ENCODE results near the gene NDUFA13.
A peak's percentile ranks its signal among the peaks of the same experiment; 100 is the strongest.

The NDUFA13 gene

DNA sequence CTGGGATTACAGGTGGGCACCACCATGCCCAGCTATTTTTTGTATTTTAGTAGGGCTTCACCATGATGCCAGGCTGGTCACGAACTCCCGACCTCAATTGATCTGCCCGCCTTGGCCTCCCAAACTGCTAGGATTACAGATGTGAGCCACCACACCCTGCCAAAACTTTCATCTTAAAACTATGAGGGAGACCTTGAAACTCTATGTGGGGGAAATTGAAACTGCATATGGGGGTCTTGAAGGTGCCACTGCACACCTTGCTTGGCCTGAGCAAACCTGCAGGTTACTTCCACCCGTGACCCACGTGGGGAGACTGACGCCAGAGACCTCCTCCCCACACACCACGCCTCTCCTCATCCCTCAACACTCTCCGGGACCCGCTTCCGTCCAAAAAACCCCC, 37.6 kb downstream of the NDUFA13 start:
- TF ChIP-seq, protein P1, sequence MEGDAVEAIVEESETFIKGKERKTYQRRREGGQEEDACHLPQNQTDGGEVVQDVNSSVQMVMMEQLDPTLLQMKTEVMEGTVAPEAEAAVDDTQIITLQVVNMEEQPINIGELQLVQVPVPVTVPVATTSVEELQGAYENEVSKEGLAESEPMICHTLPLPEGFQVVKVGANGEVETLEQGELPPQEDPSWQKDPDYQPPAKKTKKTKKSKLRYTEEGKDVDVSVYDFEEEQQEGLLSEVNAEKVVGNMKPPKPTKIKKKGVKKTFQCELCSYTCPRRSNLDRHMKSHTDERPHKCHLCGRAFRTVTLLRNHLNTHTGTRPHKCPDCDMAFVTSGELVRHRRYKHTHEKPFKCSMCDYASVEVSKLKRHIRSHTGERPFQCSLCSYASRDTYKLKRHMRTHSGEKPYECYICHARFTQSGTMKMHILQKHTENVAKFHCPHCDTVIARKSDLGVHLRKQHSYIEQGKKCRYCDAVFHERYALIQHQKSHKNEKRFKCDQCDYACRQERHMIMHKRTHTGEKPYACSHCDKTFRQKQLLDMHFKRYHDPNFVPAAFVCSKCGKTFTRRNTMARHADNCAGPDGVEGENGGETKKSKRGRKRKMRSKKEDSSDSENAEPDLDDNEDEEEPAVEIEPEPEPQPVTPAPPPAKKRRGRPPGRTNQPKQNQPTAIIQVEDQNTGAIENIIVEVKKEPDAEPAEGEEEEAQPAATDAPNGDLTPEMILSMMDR (IDR thresholded peaks at IDR 0.05; ENCODE audit: low read length): no peak
- TF ChIP-seq EZH2phosphoT487 (IDR thresholded peaks at IDR 0.05; ENCODE audit: low read length) (no peak), EZH2 (optimal IDR thresholded peaks at IDR 0.05; ENCODE audit: low read depth, low read length) (no peak)
- no peaks in the 10 kb centered on the region for H3K4me1 ChIP-seq (ENCODE audit: low read length)
- no peaks in the 10 kb centered on the region for H4K20me1 ChIP-seq (ENCODE audit: insufficient read depth, low read length)
- H3K36me3 ChIP-seq (replicated peaks; ENCODE audit: insufficient read depth, low read length): no peaks in the 10 kb centered on the region
- H3K9ac ChIP-seq (ENCODE audit: low read length): no peak overlapping the region
- H3K9me3 ChIP-seq (replicated peaks; ENCODE audit: insufficient read depth, low read length): no peaks in the 10 kb centered on the region
- H3K27ac ChIP-seq (ENCODE audit: low read length): no peak overlapping the region
- no peak overlapping the region for H3K4me2 ChIP-seq (ENCODE audit: low read depth, low read length)
- H3K4me3 ChIP-seq (ENCODE audit: low read length): no peak overlapping the region
- H3K27me3 ChIP-seq (replicated peaks; ENCODE audit: insufficient read depth, low read length): peaks cover 13% of the 10 kb centered on the region
- no peak overlapping the region for H2AFZ ChIP-seq (ENCODE audit: low read length)
- no peaks in the 10 kb centered on the region for H3K9me2 ChIP-seq (replicated peaks; ENCODE audit: insufficient read depth, low read length)
- no peaks in the 10 kb centered on the region for H3F3A ChIP-seq (ENCODE audit: insufficient read depth, low read length)
- no peaks in the 10 kb centered on the region for H3K79me2 ChIP-seq (ENCODE audit: low read length)
- DNase-seq: no peak

GRCh38 chr19:19554074-19555023, 38.3 kb downstream of the NDUFA13 start:
- Histone ChIP-seq H3K36me3 (replicated peaks; ENCODE audit: insufficient read depth, low read length) (no peaks in the 10 kb centered on the region), H3K79me2 (ENCODE audit: low read length) (no peaks in the 10 kb centered on the region), H3K9ac (ENCODE audit: low read length) (no peak overlapping the region), H3K4me1 (ENCODE audit: low read length) (no peaks in the 10 kb centered on the region), H3K4me2 (ENCODE audit: low read depth, low read length) (no peak overlapping the region), H3K27ac (ENCODE audit: low read length) (no peak overlapping the region), H4K20me1 (ENCODE audit: insufficient read depth, low read length) (no peaks in the 10 kb centered on the region), H2AFZ (ENCODE audit: low read length) (no peak overlapping the region), H3K27me3 (replicated peaks; ENCODE audit: insufficient read depth, low read length) (peaks cover 10% of the 10 kb centered on the region), H3K9me3 (replicated peaks; ENCODE audit: insufficient read depth, low read length) (no peaks in the 10 kb centered on the region), H3K4me3 (ENCODE audit: low read length) (no peak overlapping the region), H3K9me2 (replicated peaks; ENCODE audit: insufficient read depth, low read length) (no peaks in the 10 kb centered on the region), H3F3A (ENCODE audit: insufficient read depth, low read length) (no peaks in the 10 kb centered on the region)
- DNase-seq: no peak
- TF ChIP-seq EZH2phosphoT487 (IDR thresholded peaks at IDR 0.05; ENCODE audit: low read length) (no peak), EZH2 (optimal IDR thresholded peaks at IDR 0.05; ENCODE audit: low read depth, low read length) (no peak)
- TF ChIP-seq, protein P1 (IDR thresholded peaks at IDR 0.05; ENCODE audit: low read length): peak; percentile 62

- Histone ChIP-seq H3F3A (ENCODE audit: insufficient read depth, low read length) (no peaks in the 10 kb centered on the region), H4K20me1 (ENCODE audit: insufficient read depth, low read length) (no peaks in the 10 kb centered on the region), H3K9me3 (replicated peaks; ENCODE audit: insufficient read depth, low read length) (no peaks in the 10 kb centered on the region), H3K79me2 (ENCODE audit: low read length) (no peaks in the 10 kb centered on the region), H3K27ac (ENCODE audit: low read length) (no peak overlapping the region), H3K4me1 (ENCODE audit: low read length) (no peaks in the 10 kb centered on the region), H3K4me2 (ENCODE audit: low read depth, low read length) (no peak overlapping the region), H3K9me2 (replicated peaks; ENCODE audit: insufficient read depth, low read length) (no peaks in the 10 kb centered on the region), H3K4me3 (ENCODE audit: low read length) (no peak overlapping the region), H3K9ac (ENCODE audit: low read length) (no peak overlapping the region), H2AFZ (ENCODE audit: low read length) (no peak overlapping the region), H3K27me3 (replicated peaks; ENCODE audit: insufficient read depth, low read length) (peaks cover 18% of the 10 kb centered on the region), H3K36me3 (replicated peaks; ENCODE audit: insufficient read depth, low read length) (no peaks in the 10 kb centered on the region)
- TF ChIP-seq EZH2 (optimal IDR thresholded peaks at IDR 0.05; ENCODE audit: low read depth, low read length) (no peak), EZH2phosphoT487 (IDR thresholded peaks at IDR 0.05; ENCODE audit: low read length) (no peak)
- TF ChIP-seq, protein P1 (IDR thresholded peaks at IDR 0.05; ENCODE audit: low read length): no peak
- no peak for DNase-seq
These were observed 42.0 kb downstream of the NDUFA13 start for GRCh38 chr19:19558055-19558454.
